ENCODE results near the gene PDE4B. TPM values are rescaled to one million over a fixed set of nuclear protein-coding genes. Genes with fewer than 3 reads are reported as not detected.

The PDE4B gene
- total RNA-seq, 1 donor from 2014 or later = 33.3 TPM

Small RNA genes lying within 50 kb of the gene (small RNA-seq; reads per million reads assigned to genes)
- gene RN7SL854P (ENCODE audit: low replicate concordance) = not detected
- gene RNU4-88P (ENCODE audit: low replicate concordance) = not detected
